Renal cortex interstitium (tissue), 11 donors: ENCODE results near the gene SMAD1. TPM values are rescaled to one million over a fixed set of nuclear protein-coding genes. Genes with fewer than 3 reads are reported as not detected.
"Not testable (repeated sequence)": the region's sequence is repeated elsewhere in the genome, so short reads cannot be mapped to it uniquely, and the experiment has no call there.

Experiments used
- DNase-seq, 11 donors: peaks; one replicate each; pipeline ENCODE4 v3.0.0-alpha.2; 2013; ENCODE audit warnings: low read depth in 9 of 11, low spot score in 4 of 11; ENCODE audit errors: extremely low read depth in 1 of 11
- polyA plus RNA-seq, 3 donors: library from polyadenylated mRNA; unstranded; fragments of 120-200 nt; gene quantifications; one replicate each; pipeline ENCODE4 v1.2.1, GENCODE V29; 2013; ENCODE audit not compliant: insufficient read length in 3 of 3

SMAD1 gene
- polyA plus RNA-seq, 3 donors, result 57.8 to 63.0 (median 61.3) TPM

- no peak for DNase-seq
Measured at GRCh38 chr4:145541346-145541745, 59.7 kb downstream of the SMAD1 start.

GRCh38 chr4:145545031-145545430 is 63.4 kb downstream of the SMAD1 start:
- peak in 6 of 11 donors; percentile 20 to 61 (median 42) for DNase-seq

- DNase-seq, result peak in 8 of 11 donors; percentile 29 to 69 (median 51)
Measured at GRCh38 chr4:145545538-145546174, 64.0 kb downstream of the SMAD1 start.

GRCh38 chr4:145546175-145546915 is 64.7 kb downstream of the SMAD1 start:
- DNase-seq, result no peak

- no peak for DNase-seq
Measured at GRCh38 chr4:145551660-145552059, 70.0 kb downstream of the SMAD1 start.

- DNase-seq, result no peak
Measured at GRCh38 chr4:145552181-145552822, 70.6 kb downstream of the SMAD1 start.

- DNase-seq, result no peak
Measured at GRCh38 chr4:145553375-145553774, 71.7 kb downstream of the SMAD1 start.

- DNase-seq, result no peak
Measured at GRCh38 chr4:145554691-145555090, 73.0 kb downstream of the SMAD1 start.

- peak in 4 of 11 donors; percentile 29 to 43 (median 30) for DNase-seq
Measured at GRCh38 chr4:145557720-145558119, 76.1 kb downstream of the SMAD1 start.

GRCh38 chr4:145563293-145563985 is 81.8 kb downstream of the SMAD1 start:
- no peak for DNase-seq

- no peak for DNase-seq
Measured at GRCh38 chr4:145564540-145564939, 82.9 kb downstream of the SMAD1 start.

GRCh38 chr4:145565328-145565727 is 83.7 kb downstream of the SMAD1 start:
- DNase-seq, result no peak

- no peak for DNase-seq
Measured at GRCh38 chr4:145566086-145566708, 84.5 kb downstream of the SMAD1 start.

- DNase-seq, result no peak
Measured at GRCh38 chr4:145566768-145567167, 85.1 kb downstream of the SMAD1 start.

- DNase-seq, result no peak
Measured at GRCh38 chr4:145567516-145567915, 85.9 kb downstream of the SMAD1 start.

- DNase-seq, result not testable (repeated sequence)
Measured at GRCh38 chr4:145574546-145574945, 92.9 kb downstream of the SMAD1 start.

GRCh38 chr4:145580906-145581305 is 99.3 kb downstream of the SMAD1 start:
- DNase-seq, result no peak

- no peak for DNase-seq
Measured at GRCh38 chr4:145583191-145584055, 101.8 kb downstream of the SMAD1 start.
